HepG2 (cell line): ENCODE measurements around the gene NUP62. TPM values are rescaled to one million over a fixed set of nuclear protein-coding genes. Genes with fewer than 3 reads are reported as not detected.

ENCODE experiments used
- ATF5 ChIP-seq: sonication (generic); formaldehyde crosslinking; IDR thresholded peaks from 2 replicates; pipeline ENCODE4 v1.4.0; 2020; ENCODE audit warnings: mild to moderate bottlenecking, low read depth, missing genetic modification reagents
- CCDC6 ChIP-seq: sonication (generic); formaldehyde crosslinking; IDR thresholded peaks from 2 replicates; pipeline ENCODE4 v1.8.1; 2022; ENCODE audit warnings: mild to moderate bottlenecking, missing genetic modification reagents, moderate library complexity
- NFYC ChIP-seq: IDR thresholded peaks from 2 replicates; pipeline ENCODE4 v1.6.1; 2016; ENCODE audit warnings: missing genetic modification reagents, missing compliant biosample characterization
- PAXIP1 ChIP-seq: sonication (generic); formaldehyde crosslinking; conservative IDR thresholded peaks from 2 replicates; pipeline ENCODE4 v1.4.0; 2020; ENCODE audit warnings: mild to moderate bottlenecking, missing genetic modification reagents, moderate library complexity
- POGK ChIP-seq: sonication (generic); formaldehyde crosslinking; conservative IDR thresholded peaks from 2 replicates; pipeline ENCODE4 v1.8.0; 2022; ENCODE audit warnings: mild to moderate bottlenecking, moderate library complexity, missing genetic modification reagents
- RFX1 ChIP-seq: fragments of 450-650 bp; IDR thresholded peaks from 2 replicates; pipeline ENCODE4 v1.6.1; 2017
- SNAPC2 ChIP-seq: sonication (generic); formaldehyde crosslinking; IDR thresholded peaks from 2 replicates; pipeline ENCODE4 v1.8.1; 2022; ENCODE audit warnings: mild to moderate bottlenecking, missing genetic modification reagents
- TAF1 ChIP-seq: sonication (generic); formaldehyde crosslinking; IDR thresholded peaks from 2 replicates; pipeline ENCODE4 v1.4.0; 2020; ENCODE audit warnings: missing genetic modification reagents
- THAP11 ChIP-seq: IDR thresholded peaks from 2 replicates; pipeline ENCODE4 v1.6.1; 2016; ENCODE audit warnings: missing biosample characterization, missing genetic modification reagents
- ZFYVE20 ChIP-seq: sonication (generic); formaldehyde crosslinking; IDR thresholded peaks from 2 replicates; pipeline ENCODE4 v1.8.0; 2023; ENCODE audit warnings: low read depth, mild to moderate bottlenecking, moderate library complexity, missing genetic modification reagents, borderline replicate concordance
- ZNF318 ChIP-seq: sonication (generic); formaldehyde crosslinking; IDR thresholded peaks from 2 replicates; pipeline ENCODE4 v1.4.0; 2020; ENCODE audit warnings: mild to moderate bottlenecking, missing genetic modification reagents
- ZNF639 ChIP-seq: conservative IDR thresholded peaks from 2 replicates; pipeline ENCODE4 v1.6.1; 2018; ENCODE audit warnings: missing genetic modification reagents
- ZNF766 ChIP-seq: sonication (generic); formaldehyde crosslinking; IDR thresholded peaks from 2 replicates; pipeline ENCODE4 v1.5.0; 2020; ENCODE audit warnings: missing genetic modification reagents, borderline replicate concordance
- polyA plus RNA-seq, 8 experiments: library from polyadenylated mRNA; depleted of rRNA in 3 of 8; stranded (reverse) in 7 of 8; unstranded in 1 of 8; fragments of >200 nt; fragmentation: Illumina TruSeq in 4 of 8; extraction: Trizol in 4 of 8; gene quantifications; 2 replicates each; pipeline versions ENCODE4 v1.2.1 to v1.2.3, GENCODE V29; 2011 to 2016; ENCODE audit warnings: low read depth in 4 of 8, missing spikeins in 1 of 8, mixed read lengths in 1 of 8; ENCODE audit not compliant: insufficient read depth in 1 of 8
- total RNA-seq, 5 experiments: library from RNA; depleted of rRNA; stranded (reverse); fragments of >200 nt; fragmentation: Illumina TruSeq; extraction: Trizol; gene quantifications; 2 replicates each; pipeline ENCODE4 v1.2.3, GENCODE V29; 2016; ENCODE audit warnings: low read depth in 1 of 5

The NUP62 gene
- total and polyA plus RNA-seq, 2 of the 13 experiments (the other 11 are each of a cell fraction or from before 2014, with no cell fraction given): 16.5 to 41.5 TPM

GRCh38 chr19:49929121-49929610 is at the start of gene NUP62, which contains the start of gene ATF5 (continued):
- TF ChIP-seq ATF5 (CRISPR knock-in tag): no peak; the same call in 1 of the 2 replicates
- peak; percentile 65 for TF ChIP-seq ZNF639 (CRISPR knock-in tag)
- no peak; the same call in 1 of the 2 replicates for TF ChIP-seq POGK (CRISPR knock-in tag)
- peak; percentile 97 for TF ChIP-seq ZNF766 (CRISPR knock-in tag)
- no peak for TF ChIP-seq ZFYVE20 (CRISPR knock-in tag)
- peak; percentile 83 for TF ChIP-seq THAP11 (CRISPR knock-in tag)
- no peak; the same call in 1 of the 2 replicates for TF ChIP-seq PAXIP1 (CRISPR knock-in tag)
- TF ChIP-seq RFX1: no peak
- 0 out of 2 replicates have a peak, but pooled peaks have one; percentile 54 for TF ChIP-seq CCDC6 (CRISPR knock-in tag)
- TF ChIP-seq SNAPC2 (CRISPR knock-in tag): peak; percentile 89; the same call in 1 of the 2 replicates
- peak; percentile 87; the same call in 1 of the 2 replicates for TF ChIP-seq ZNF318 (CRISPR knock-in tag)
- TF ChIP-seq NFYC (CRISPR knock-in tag): no peak
- TF ChIP-seq TAF1: peak; percentile 80; the same call in 1 of the 2 replicates
